ENCODE measurements around the gene UVRAG. TPM values are rescaled to one million over a fixed set of nuclear protein-coding genes. Genes with fewer than 3 reads are reported as not detected.

UVRAG gene
- polyA plus RNA-seq, 1 experiment: 8.2 TPM

GRCh38 chr11:75994616-75995015 is 179.6 kb downstream of the UVRAG start:
- Histone ChIP-seq H3K27me3 (ENCODE audit: control insufficient read depth, insufficient read depth, low read length) (no peaks in the 10 kb centered on the region), H3K4me3 (ENCODE audit: low read depth, low read length) (no peak overlapping the region), H3K36me3 (ENCODE audit: control insufficient read depth, insufficient read depth, low read length) (no peaks in the 10 kb centered on the region)
- no peak for DNase-seq (ENCODE audit: low read depth)
- TF ChIP-seq, protein P1, sequence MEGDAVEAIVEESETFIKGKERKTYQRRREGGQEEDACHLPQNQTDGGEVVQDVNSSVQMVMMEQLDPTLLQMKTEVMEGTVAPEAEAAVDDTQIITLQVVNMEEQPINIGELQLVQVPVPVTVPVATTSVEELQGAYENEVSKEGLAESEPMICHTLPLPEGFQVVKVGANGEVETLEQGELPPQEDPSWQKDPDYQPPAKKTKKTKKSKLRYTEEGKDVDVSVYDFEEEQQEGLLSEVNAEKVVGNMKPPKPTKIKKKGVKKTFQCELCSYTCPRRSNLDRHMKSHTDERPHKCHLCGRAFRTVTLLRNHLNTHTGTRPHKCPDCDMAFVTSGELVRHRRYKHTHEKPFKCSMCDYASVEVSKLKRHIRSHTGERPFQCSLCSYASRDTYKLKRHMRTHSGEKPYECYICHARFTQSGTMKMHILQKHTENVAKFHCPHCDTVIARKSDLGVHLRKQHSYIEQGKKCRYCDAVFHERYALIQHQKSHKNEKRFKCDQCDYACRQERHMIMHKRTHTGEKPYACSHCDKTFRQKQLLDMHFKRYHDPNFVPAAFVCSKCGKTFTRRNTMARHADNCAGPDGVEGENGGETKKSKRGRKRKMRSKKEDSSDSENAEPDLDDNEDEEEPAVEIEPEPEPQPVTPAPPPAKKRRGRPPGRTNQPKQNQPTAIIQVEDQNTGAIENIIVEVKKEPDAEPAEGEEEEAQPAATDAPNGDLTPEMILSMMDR (IDR thresholded peaks at IDR 0.05; ENCODE audit: insufficient read depth, low read depth, low read length): no peak
- ChIA-PET POLR2A (no interaction called here), CTCF (no interaction called here)

- no peaks in the 10 kb centered on the region for H3K27me3 ChIP-seq (ENCODE audit: control insufficient read depth, insufficient read depth, low read length)
- peak; percentile 19 for DNase-seq (ENCODE audit: low read depth)
- no peak overlapping the region for H3K4me3 ChIP-seq (ENCODE audit: low read depth, low read length)
- ChIA-PET POLR2A (interaction anchor here (0.6 kb wide), 1 partner anchor 46 kb away, joined by 3 read pairs; no protein-coding TSS in a partner anchor), CTCF (no interaction called here)
- no peaks in the 10 kb centered on the region for H3K36me3 ChIP-seq (ENCODE audit: control insufficient read depth, insufficient read depth, low read length)
- TF ChIP-seq, protein P1 (IDR thresholded peaks at IDR 0.05; ENCODE audit: insufficient read depth, low read depth, low read length): no peak
These were observed 181.8 kb downstream of the UVRAG start for GRCh38 chr11:75996523-75997442.

DNA sequence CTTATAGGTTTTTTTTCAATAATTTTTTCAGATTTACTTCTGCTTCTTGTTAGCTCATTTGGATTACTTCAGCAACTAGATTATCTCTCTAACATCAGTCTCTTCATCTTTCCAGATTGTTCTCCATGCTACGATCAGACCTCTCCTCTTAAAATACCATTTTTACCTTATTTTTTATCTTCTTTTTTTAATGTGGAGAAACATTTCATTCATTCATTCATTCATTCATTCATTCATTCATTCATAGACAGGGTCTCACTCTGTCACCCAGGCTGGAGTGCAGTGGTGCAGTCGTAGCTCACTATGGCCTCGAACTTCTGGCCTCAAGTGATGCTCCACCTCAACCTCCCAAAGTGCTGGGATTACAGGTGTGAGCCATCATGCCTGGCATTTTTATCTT is 189.4 kb downstream of the UVRAG start:
- TF ChIP-seq, protein P1 (IDR thresholded peaks at IDR 0.05; ENCODE audit: insufficient read depth, low read depth, low read length): no peak
- no peak for DNase-seq (ENCODE audit: low read depth)
- Histone ChIP-seq H3K27me3 (ENCODE audit: control insufficient read depth, insufficient read depth, low read length) (no peaks in the 10 kb centered on the region), H3K36me3 (ENCODE audit: control insufficient read depth, insufficient read depth, low read length) (no peaks in the 10 kb centered on the region), H3K4me3 (ENCODE audit: low read depth, low read length) (no peak overlapping the region)
- ChIA-PET CTCF (no interaction called here), POLR2A (no interaction called here)

DNA sequence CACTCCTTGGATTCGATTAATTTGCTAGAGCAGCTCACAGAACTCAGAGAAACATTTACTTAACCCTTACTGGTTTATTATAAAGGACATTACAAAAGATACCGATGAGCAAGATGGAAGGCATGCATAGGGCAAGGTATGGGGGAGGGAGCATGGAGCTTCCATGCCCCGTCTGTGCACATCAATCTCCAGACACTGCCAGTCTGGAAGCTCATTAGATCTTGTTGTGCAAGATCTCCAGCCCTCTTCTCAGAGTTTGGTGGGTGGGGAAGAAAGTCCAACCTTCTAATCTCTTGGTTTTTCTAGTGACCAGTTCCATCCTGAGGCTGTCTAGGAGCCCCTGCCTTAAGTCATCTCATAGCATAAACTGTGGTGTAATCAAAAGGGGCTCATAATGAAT is 190.7 kb downstream of the UVRAG start:
- no peaks in the 10 kb centered on the region for H3K36me3 ChIP-seq (ENCODE audit: control insufficient read depth, insufficient read depth, low read length)
- DNase-seq (ENCODE audit: low read depth): no peak
- POLR2A ChIA-PET: no interaction called here
- H3K27me3 ChIP-seq (ENCODE audit: control insufficient read depth, insufficient read depth, low read length): no peaks in the 10 kb centered on the region
- CTCF ChIA-PET: interaction anchor here (1.4 kb wide), 1 partner anchor 109 kb away, joined by 3 read pairs; no protein-coding TSS in a partner anchor
- TF ChIP-seq, protein P1 (IDR thresholded peaks at IDR 0.05; ENCODE audit: insufficient read depth, low read depth, low read length): no peak
- no peak overlapping the region for H3K4me3 ChIP-seq (ENCODE audit: low read depth, low read length)

GRCh38 chr11:76007166-76007565 is 192.2 kb downstream of the UVRAG start:
- no peak for DNase-seq (ENCODE audit: low read depth)
- no peaks in the 10 kb centered on the region for H3K36me3 ChIP-seq (ENCODE audit: control insufficient read depth, insufficient read depth, low read length)
- TF ChIP-seq, protein P1 (IDR thresholded peaks at IDR 0.05; ENCODE audit: insufficient read depth, low read depth, low read length): no peak
- H3K4me3 ChIP-seq (ENCODE audit: low read depth, low read length): no peak overlapping the region
- CTCF ChIA-PET: interaction anchor here (0.7 to 1.2 kb wide), 2 partner anchors 109 to 443 kb away, joined by 3 read pairs; no protein-coding TSS in a partner anchor
- no peaks in the 10 kb centered on the region for H3K27me3 ChIP-seq (ENCODE audit: control insufficient read depth, insufficient read depth, low read length)
- POLR2A ChIA-PET: no interaction called here

All from BJ (cell line).